DMS114 treated with DMSO at 0.1 percent for 48 hours (cell line): ENCODE data around the gene ABI3BP.

Experiments
- DNase-seq: peaks from one replicate; lab custom pipeline; 2025; ENCODE audit not compliant: unreplicated experiment; lab: John Stamatoyannopoulos, UW

Gene ABI3BP

DNA sequence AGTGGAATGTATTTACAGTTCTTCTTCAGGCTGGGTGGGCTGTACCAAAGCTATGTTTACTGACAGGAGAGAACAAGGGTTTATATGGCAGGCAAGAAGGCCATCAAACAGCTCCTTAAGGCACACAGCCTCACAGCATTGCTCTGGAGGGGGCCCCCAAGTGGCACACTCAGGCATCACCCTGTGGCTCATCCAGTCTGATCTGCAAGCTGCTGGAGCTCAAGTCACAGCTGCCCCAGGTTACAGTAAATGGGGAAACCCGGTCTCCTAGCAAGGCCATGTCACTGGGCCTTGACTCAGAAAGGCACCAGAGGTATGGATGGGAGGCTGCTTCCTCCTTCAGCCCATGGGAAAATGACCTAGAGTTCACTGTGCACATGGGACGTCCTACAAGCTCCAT, 216.5 kb downstream of the ABI3BP start:
- DNase-seq: no peak

DNA sequence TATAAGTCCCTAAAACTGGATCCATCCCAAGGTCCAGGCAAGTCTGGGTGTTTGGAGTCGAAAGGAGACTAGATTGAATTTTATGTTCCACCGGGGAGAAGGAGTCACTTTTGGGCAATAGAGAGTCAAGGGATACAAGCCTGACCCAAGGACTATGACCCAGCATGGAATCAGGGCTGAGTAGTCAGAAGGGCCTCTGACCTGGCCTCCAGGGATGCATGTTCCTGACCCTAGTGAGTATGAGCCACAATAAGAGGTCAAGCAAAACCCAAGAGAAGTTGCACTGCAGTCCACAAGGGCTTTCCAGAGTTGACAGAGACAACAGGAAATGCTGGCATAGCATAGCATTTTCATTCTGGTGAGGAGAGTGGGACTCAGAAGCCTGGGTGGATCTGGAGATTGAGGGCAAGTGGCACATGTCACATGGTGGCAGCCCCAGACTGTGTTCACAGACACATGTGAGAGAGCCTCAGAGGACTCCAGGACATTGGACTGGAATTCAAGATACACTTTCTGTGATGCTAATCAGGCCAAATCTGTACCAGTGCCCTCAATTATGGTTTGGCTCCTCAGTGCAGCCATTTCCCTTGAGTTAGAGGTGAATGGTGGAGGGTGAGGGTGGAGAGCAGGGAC, 217.0 kb downstream of the ABI3BP start:
- DNase-seq: no peak

DNA sequence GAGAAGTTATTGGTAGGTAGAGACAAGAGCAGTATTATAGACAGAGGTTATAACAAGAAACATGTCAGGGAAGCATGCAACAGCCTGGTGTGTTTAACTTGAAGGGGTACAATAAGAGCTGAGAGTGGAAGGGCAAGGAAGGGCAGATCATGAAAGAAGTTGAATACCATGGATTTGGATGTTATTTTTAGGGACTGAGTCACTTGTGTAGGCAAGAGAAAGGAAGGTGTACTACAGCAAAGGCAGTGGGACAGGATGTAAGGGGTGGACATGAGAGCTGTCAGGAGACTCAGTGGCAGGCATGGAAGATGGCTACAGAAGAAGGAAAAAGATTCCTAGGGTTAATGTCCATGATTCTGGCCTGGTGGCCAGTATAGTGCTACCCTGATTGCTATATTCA, 217.6 kb downstream of the ABI3BP start:
- DNase-seq: no peak

DNA sequence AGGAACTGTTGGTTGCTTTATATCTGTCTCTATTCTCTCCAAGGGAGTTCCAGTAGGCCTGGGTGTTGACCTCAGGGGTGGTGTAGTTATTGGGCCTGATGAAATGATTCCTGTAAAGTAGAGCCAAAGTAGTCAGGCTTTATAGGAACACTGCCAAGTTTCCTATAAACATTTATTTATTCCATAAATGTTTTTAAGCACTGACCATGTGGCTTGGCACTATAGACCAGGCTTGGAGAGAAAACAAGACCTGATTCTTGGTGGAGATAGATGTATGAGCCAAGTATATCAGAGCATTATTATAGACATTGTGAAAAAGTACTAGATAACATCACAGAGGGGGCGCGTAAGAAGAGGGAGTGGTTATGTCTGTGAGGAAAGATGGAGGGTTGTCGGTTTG, 218.0 kb downstream of the ABI3BP start:
- DNase-seq: no peak

DNA sequence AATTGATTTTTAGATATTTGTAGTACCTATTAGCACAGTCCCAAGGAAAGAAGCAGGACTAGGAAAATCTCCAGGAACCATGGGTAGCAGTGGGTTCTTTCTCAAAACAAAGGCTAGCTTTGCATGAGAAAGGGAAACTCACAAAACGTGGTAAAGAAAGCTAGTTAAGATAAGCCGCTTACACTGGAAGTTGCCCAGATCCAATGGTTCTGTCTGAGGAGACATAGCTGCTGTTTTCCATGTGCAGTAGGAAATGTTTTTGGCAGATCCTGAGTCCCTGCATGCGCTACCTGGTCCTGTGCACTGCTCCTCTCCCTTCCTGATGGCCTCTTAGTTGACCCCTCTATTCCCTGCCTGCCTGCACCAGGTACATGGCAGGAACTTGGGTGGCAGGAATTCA, 223.5 kb downstream of the ABI3BP start:
- DNase-seq: no peak

DNA sequence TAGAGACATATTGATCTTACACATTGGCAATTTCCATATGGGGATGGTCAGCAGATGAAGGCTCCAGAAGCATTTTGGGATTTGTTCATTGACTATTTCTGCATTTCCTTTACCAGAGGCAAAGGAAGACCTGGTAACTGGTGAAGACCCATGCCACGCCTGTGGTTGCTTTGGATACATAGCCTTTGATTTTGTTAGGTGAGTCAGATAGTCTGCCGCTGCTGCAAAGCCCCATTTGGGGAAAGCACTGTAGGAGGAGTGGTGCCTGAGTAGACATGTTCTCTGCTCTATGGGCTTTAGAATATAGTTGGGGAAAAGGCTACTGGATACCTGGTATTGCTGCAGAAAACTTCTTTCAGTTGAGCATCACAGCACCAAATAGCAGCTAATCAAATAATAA, 227.2 kb downstream of the ABI3BP start:
- DNase-seq: no peak

DNA sequence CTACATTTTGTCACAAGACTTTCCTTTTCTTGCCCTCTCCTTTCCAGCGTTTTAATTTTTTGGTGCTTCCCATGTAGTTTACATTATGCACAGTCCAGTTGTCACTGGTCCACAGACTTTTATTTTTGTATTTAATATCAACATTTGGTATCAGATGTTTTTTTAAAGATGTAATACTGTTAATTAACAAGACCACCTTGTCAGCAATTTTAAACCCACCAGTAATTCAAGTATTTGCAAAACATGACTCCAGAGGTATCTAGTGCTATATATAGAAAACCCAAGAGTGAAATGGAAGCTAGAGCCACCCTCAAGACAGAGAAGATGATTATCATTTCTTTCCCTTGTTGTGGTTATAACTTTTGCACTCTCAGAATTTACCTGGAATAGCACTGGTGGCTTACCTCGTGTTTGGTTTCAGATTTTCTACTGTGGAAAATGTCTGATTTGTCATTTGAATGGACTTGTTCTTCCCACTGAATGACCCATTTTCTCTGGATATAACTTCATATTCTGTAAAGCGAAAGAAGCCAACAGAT, 227.7 kb downstream of the ABI3BP start:
- DNase-seq: no peak

DNA sequence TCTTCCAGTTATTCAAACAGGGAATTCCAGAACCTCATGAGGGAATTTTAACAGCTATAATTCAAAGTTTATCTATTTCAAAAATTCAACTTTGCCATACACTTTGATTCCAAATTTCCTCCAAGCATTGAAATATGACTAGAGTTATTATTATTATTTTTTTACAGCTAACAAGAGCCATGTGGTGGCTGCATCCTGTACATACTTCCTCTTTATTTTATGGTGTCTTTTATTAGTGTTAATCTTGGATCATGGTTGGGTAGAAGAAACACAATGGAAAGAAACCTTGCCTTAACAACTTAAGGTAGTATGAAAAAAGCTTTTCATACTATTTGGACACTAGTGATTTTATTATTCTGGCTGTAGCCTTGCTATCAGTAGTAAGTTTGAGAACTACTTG, 231.3 kb downstream of the ABI3BP start:
- no peak for DNase-seq

DNA sequence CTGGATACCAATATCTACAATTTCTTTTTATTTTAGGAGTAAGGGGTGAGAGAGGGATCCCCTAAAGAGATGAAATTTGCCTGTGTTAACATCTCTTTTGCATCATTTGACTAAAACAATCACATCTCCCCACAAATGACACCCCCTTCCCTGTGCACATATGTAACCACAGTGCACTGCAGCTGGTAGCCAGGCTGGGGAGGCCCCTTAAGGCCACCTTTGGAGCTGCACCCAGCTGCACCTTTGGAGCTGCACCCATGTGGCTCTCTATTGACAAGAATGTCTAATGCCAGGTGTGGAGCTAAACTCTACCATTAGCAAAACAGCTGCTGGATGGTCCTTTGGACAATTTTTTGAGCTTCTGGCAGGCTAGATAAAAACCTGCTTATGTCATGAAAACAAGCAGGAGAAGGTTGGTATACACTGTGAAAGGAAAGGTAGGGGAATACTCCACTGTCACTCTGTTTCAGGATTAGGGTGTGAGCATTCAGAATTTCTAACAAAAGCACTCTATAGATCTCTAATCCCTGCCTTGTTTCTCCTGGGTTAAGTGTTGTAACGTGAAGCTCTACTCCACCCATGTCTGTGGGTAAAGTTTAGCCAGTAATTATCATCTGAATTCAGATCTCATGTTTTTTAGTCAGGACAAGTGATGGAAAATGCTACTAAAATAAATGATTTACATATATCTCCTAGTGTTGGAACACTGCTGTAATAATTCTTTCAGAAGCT, 231.8 kb downstream of the ABI3BP start:
- DNase-seq: no peak

DNA sequence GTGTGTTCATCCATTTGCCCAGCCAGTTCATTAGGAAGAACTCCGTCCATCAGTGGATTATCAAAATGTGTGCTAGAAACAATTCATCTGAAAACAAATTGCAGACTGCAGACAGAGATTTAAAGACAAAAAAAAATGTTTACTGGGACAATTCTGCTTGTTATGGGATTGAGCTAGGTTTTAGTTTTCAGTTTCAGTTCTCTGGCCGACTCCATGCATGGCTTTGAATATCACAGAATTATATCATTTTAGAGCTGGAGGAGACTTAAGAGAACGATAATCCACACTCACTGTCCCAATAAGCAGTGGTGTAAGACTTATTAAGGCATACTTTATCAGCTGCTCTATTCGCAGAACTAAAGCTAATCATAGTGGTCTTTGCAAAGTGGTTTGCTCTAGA, 232.8 kb downstream of the ABI3BP start:
- DNase-seq: no peak

DNA sequence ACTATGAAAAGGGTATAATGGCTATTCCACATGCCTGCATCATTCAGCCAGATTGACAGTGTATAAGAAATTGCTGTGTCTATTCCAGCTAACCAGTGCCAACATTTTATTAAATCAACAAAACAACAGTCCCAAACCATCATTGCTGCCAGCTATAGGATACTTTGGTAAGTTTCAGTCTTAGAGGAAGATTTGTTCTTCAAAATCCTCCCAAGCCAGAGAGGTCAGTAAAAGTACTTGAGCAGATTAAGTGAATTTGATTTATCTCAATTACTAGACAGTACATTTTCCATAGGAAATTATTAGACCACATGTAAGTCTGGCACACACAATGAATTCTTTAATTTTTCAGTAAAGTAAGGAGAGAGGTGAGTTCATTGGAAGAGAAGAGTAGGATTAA, 233.3 kb downstream of the ABI3BP start:
- DNase-seq: no peak

DNA sequence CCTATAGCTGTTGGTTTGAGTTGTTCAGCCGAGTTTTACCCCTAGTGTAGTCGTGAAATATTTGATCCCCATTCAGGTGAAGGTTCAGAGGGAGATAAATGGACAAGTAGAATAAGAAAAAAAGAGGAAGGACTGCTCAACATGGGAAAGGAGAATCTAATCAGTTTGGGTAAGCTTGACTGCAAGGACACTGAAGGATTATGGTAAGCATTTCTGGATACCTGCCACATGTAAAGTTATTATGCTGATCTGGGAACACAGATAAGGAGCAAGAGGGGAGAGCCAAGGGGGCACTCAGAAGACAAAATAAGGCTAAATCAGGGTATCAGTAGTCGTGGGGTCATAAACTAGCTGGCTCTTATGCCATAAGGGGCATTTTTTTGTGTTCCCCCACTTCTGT, 234.1 kb downstream of the ABI3BP start:
- DNase-seq: no peak

DNA sequence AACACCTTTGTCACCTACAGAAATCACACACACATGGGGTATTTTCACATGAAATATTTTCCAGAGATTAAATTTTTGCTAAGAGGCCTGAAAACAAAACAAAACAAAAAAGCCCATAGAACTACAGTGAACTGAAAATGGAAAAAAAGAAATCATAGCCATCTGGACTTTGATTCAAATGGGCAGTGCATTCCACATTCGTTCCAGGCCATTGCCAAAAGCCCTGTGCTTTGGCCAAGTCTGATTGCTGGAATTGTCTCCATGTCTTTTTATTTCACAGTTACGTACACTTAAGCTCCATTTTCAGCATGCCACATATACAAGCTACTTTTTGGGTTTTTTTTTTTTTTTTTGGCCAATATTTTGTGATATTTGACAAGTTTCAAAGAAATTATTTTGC, 236.8 kb downstream of the ABI3BP start:
- DNase-seq: no peak

DNA sequence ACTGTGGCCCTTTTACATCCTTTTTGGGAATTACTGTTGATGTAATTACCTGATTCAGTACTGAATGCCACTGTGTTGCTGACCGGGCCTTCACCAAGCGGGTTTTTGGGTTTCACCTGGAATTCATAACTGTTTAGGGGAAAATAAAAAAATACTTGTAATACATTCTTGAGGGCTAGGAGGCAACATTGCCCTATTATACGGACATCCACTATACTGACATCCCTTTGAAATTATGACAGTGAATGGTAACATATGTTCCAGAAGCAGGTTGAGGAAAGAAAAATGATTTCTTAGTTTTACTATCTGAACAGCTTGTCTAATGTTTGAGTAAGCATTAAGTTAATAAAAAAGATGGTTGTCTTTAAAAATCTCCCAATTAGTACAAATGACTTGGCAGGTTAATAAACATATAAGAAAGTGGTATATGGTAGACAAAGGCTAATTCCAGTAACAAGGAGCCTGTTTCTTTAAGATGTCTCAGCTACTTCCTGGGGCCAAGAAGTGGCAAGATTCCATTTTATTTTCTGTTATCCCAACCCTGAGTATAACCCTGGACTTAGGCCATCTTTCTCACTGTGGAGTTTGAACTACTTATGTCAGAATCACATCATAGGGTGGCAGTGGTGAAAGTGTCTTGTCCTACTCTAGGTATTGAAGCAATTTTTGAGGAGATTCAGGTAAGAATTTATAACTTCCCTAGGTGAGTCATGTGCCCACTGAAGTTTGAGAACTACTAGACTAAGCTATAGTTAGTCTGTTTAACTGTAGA, 238.5 kb downstream of the ABI3BP start:
- DNase-seq: no peak

DNA sequence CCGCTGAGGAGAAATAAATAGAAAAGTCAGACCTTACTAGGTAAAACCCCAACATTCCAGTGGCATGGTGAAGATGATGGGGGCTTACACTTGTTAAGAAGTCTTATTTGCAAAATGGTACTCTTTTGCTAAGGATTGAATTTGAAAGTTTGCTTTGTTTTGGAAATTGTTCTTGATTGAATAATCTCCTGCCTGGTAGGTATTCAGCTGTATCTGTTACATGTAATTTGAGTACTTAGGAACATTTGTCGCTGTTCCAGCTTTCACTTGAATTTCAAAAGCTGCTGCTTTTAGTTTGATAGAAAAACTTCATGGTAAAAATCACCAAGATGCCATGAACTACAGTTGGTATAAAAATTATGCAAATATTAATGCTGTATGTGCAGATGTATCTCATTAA, 239.4 kb downstream of the ABI3BP start:
- no peak for DNase-seq

DNA sequence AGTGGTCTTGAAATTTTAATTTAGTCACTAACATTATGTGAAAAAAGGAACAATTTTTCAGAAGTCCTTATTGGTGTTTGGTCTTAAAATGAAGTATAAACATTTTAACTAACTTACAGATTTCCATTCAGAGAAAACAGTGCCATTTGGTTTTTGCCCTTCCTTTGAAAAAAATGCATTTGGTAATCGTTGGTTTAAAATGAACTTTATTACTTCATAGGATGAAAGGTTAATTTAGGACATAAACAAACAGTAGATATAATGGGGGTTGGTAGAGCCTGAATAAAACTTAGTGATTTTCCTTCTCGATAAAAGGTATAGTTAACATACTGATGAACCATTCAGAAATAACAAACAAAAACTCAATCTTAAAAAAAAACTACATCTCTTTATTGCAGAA, 244.3 kb downstream of the ABI3BP start:
- no peak for DNase-seq

DNA sequence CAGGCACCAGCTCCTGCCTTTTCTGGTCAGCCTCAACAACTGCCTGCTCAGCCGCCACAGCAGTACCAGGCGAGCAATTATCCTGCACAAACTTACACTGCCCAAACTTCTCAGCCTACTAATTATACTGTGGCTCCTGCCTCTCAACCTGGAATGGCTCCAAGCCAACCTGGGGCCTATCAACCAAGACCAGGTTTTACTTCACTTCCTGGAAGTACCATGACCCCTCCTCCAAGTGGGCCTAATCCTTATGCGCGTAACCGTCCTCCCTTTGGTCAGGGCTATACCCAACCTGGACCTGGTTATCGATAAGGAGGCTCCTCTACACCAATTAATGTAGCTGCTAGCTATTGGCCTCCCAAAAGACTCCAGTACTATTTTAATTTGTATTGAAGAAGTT, 245.0 kb downstream of the ABI3BP start:
- no peak for DNase-seq

DNA sequence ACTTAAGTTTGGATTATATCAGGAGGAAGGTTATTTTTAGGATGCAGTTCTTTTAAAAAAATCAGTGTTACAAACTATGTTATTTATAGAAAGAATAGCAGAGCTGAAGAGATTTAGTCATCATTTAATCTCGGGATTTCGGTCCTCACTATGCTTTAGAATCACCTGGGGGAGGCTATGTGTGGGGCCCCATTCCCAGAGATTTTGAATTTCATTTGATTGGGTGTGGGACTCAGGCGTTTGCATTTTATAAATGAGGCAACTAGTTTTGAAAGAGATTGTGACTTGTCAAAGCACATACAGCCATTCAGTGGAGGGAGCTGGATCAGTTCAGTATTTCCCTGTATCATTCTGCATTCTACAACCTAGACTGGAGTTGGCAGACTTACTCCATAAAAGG, 247.1 kb downstream of the ABI3BP start:
- no peak for DNase-seq

DNA sequence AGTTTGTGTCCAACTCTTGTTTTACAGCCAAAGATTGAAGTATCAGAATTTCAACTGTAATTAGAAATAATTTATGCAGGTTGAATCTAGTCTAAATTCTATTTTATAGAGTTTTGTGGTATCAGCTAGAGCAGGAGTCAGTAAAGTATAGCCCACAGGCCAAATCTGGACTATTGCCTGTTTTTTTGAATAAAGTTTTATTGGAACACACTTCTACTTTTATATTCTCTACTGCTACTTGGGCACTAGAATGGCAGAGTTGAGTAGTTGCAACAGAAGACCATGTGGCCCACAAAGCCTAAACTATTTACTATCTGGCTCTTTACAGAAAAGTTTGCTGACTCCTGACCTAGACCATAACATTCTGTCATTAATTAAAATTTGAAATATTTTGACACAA, 247.6 kb downstream of the ABI3BP start:
- DNase-seq: no peak

DNA sequence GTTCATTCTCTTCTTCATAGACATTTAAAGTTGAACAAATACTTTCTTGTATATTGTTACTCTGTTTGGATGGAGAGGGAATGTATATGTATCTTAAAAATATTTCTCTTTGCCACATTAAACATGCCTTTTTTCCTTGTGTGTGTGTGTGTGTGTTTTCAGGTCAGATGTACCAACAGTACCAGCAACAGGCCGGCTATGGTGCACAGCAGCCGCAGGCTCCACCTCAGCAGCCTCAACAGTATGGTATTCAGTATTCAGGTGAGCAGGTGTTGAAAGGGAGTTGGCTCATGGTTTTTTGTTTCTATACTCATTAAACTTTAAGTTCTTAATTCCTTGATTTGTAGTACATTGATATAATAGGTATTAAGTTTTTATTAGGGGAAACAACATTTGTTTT, 248.6 kb downstream of the ABI3BP start:
- no peak for DNase-seq

DNA sequence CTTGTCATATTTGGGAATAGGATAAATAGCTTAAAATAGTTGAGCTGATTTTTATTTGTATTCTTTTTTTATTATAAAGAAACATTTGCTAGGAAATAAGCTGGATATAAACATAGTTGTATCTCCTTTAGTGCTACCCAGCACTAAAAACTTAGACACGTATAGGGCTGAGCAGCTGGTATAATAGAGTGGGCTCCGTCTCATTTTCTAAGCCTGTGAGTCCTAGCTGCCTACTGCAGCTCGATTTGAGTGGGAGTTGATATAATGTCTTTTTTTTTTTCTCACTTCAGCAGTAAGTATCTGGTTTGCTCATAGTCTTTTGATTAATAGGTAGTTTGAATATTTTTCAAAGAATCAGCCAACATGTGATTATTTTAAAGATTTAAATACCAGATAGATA, 249.7 kb downstream of the ABI3BP start:
- DNase-seq: no peak

DNA sequence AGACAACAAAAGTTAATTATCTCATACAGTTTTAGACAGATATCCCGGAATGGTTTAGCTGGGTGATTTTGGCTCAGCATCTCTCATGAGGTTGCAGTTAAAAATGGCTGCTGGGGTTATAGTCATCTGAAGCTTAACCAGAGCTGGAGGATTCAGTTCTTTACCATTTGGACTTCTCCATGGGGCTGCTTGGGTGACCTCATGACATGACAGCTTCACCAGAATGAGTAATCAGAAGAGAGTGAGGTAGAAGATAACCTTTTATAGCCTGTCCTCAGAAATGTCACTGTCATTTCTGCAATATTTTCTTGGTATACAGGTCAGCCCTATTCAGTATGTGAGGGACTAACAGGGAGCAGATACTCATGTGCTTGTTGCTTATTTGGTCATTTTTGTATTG, 253.0 kb downstream of the ABI3BP start:
- no peak for DNase-seq
